Suprapubic skin (tissue), 3 donors: ENCODE data around the gene PRRG4.

Experiments used
- EP300 ChIP-seq: sonication (generic); formaldehyde crosslinking; IDR thresholded peaks from one replicate; pipeline ENCODE4 v1.6.1; 2017; ENCODE audit warnings: antibody characterized with exemption
- POLR2A ChIP-seq, 2 donors: fragments of 450-650 bp; IDR thresholded peaks; one replicate each; pipeline ENCODE4 v1.6.1; 2017; ENCODE audit warnings: antibody characterized with exemption in 2 of 2, mild to moderate bottlenecking in 2 of 2, moderate library complexity in 2 of 2
- TF ChIP-seq, protein P1 (sequence below), 2 donors: fragments of 200-600 bp in 1 of 2; fragments of 450-650 bp in 1 of 2; sonication (generic) in 1 of 2; IDR thresholded peaks; one replicate each; pipeline ENCODE4 v1.5.1; 2016 to 2019; ENCODE audit warnings: antibody characterized with exemption in 2 of 2, mild to moderate bottlenecking in 1 of 2, moderate library complexity in 1 of 2

DNA sequence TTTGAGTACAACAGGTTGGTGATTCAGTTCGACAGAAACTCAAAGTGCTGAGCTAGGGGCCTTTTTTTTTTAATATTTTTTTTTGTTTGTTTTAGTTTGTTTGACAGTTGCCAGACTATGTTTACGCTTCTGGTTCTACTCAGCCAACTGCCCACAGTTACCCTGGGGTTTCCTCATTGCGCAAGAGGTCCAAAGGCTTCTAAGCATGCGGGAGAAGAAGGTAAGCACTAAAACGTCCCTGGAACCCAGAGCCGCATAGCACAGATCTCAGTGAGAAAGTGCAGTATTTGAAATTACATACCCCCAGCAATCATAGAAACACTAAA lies 649 bp downstream of the PRRG4 start:
- TF ChIP-seq, protein P1, sequence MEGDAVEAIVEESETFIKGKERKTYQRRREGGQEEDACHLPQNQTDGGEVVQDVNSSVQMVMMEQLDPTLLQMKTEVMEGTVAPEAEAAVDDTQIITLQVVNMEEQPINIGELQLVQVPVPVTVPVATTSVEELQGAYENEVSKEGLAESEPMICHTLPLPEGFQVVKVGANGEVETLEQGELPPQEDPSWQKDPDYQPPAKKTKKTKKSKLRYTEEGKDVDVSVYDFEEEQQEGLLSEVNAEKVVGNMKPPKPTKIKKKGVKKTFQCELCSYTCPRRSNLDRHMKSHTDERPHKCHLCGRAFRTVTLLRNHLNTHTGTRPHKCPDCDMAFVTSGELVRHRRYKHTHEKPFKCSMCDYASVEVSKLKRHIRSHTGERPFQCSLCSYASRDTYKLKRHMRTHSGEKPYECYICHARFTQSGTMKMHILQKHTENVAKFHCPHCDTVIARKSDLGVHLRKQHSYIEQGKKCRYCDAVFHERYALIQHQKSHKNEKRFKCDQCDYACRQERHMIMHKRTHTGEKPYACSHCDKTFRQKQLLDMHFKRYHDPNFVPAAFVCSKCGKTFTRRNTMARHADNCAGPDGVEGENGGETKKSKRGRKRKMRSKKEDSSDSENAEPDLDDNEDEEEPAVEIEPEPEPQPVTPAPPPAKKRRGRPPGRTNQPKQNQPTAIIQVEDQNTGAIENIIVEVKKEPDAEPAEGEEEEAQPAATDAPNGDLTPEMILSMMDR (IDR thresholded peaks at IDR 0.05), result no peak
- TF ChIP-seq EP300 (no peak), POLR2A (IDR thresholded peaks at IDR 0.05) (no peak)
